Natural killer cell (primary cell): Measurements from ENCODE around the gene GDI2. TPM values are rescaled to one million over a fixed set of nuclear protein-coding genes. Genes with fewer than 3 reads are reported as not detected.

ENCODE experiments used
- ATAC-seq, 3 donors: fragments of 150-1000 bp in 2 of 3; fragments of 200-7000 bp in 1 of 3; cut with Tn5 transposase; 1 replicate in 1 of 3; 2 replicates in 2 of 3; pipeline ENCODE4 v1.10.0; 2021; ENCODE audit warnings: mild to moderate bottlenecking in 2 of 3, moderate library complexity in 2 of 3
- DNase-seq, 2 donors: peaks; one replicate each; pipeline versions ENCODE4 v3.0.0 to v3.0.0-alpha.2; 2013 to 2021; ENCODE audit warnings: mixed read lengths in 1 of 2
- H3K27ac ChIP-seq: one replicate; pipeline ENCODE4 v1.5.1; 2013; ENCODE audit warnings: mild to moderate bottlenecking, low read length
- H3K27me3 ChIP-seq: one replicate; pipeline ENCODE4 v1.6.1; 2013; ENCODE audit warnings: low read length; ENCODE audit not compliant: control insufficient read depth, insufficient read depth
- H3K36me3 ChIP-seq: one replicate; pipeline ENCODE4 v1.6.1; 2013; ENCODE audit warnings: low read length; ENCODE audit not compliant: control insufficient read depth, insufficient read depth
- H3K4me1 ChIP-seq: one replicate; pipeline ENCODE4 v1.6.1; 2013; ENCODE audit warnings: low read length; ENCODE audit not compliant: control insufficient read depth, insufficient read depth
- H3K4me3 ChIP-seq: one replicate; pipeline ENCODE4 v1.5.1; 2013; ENCODE audit warnings: low read length
- H3K9me3 ChIP-seq: one replicate; pipeline ENCODE4 v1.6.1; 2013; ENCODE audit warnings: low read length; ENCODE audit not compliant: control insufficient read depth, insufficient read depth
- H3K27ac Mint-ChIP-seq, 2 donors: one replicate each; pipeline ENCODE4 v1.8.0; 2022; ENCODE audit warnings: mild to moderate bottlenecking in 2 of 2, mixed read lengths in 2 of 2, moderate library complexity in 1 of 2
- H3K27me3 Mint-ChIP-seq, 2 donors: one replicate each; pipeline ENCODE4 v1.8.0; 2022; ENCODE audit warnings: low read depth in 2 of 2, mixed read lengths in 2 of 2
- H3K36me3 Mint-ChIP-seq: one replicate; pipeline ENCODE4 v1.8.0; 2022; ENCODE audit warnings: mixed read lengths
- H3K4me1 Mint-ChIP-seq, 2 donors: one replicate each; pipeline ENCODE4 v1.8.0; 2022; ENCODE audit warnings: mixed read lengths in 2 of 2
- H3K4me3 Mint-ChIP-seq: one replicate; pipeline ENCODE4 v1.8.0; 2022; ENCODE audit warnings: mild to moderate bottlenecking, moderate library complexity, mixed read lengths
- H3K9me3 Mint-ChIP-seq, 2 donors: one replicate each; pipeline ENCODE4 v1.8.0; 2022; ENCODE audit warnings: mixed read lengths in 2 of 2
- CTCF ChIP-seq: fragments of 200-600 bp; IDR thresholded peaks from one replicate; pipeline ENCODE4 v1.8.0; 2022; ENCODE audit warnings: antibody characterized with exemption
- WGBS: methylation state at CpG from one replicate; pipeline ENCODE4 v1.1.7; 2013; ENCODE audit warnings: missing lambda C conversion rate; ENCODE audit not compliant: insufficient coverage; 5-methylcytosine and 5-hydroxymethylcytosine counted together
- intact Hi-C: fragments of 100-400 bp; cut with micrococcal nuclease; formaldehyde crosslinking; loops from one replicate; pipeline ENCODE4 v1.14.2; 2022
- total RNA-seq, 4 donors: library from RNA; stranded (reverse); fragments of 120-200 nt in 1 of 4; gene quantifications; one replicate each; pipeline versions ENCODE4 v1.2.3 to v1.2.4, GENCODE V29; 2013 to 2022

GDI2 gene
- total RNA-seq, 3 donors from 2014 or later (not counting 1 experiment from before 2014, with no cell fraction given), result 97.9 to 104 (median 104) TPM

GRCh38 chr10:5764422-5765297, 48.6 kb downstream of the GDI2 start:
- no peak overlapping the region for H3K4me3 Mint-ChIP-seq
- H3K4me3 ChIP-seq, result no peak overlapping the region
- TF ChIP-seq CTCF, result no peak
- H3K27me3 Mint-ChIP-seq, result no peaks in the 10 kb centered on the region
- no peak for ATAC-seq
- DNase-seq, result no peak
- intact Hi-C loops, result no loop called here
- 91% methylated on average over 8 of the region's 10 CpGs for WGBS
- H3K9me3 ChIP-seq, result no peaks in the 10 kb centered on the region
- no peaks in the 10 kb centered on the region for H3K4me1 ChIP-seq
- no peaks in the 10 kb centered on the region for H3K9me3 Mint-ChIP-seq
- H3K4me1 Mint-ChIP-seq, result peaks cover 5% of the 10 kb centered on the region in 2 donors
- H3K36me3 ChIP-seq, result peaks cover 73% of the 10 kb centered on the region
- H3K27me3 ChIP-seq, result no peaks in the 10 kb centered on the region
- peaks cover 31% of the 10 kb centered on the region for H3K36me3 Mint-ChIP-seq
- no peak overlapping the region for H3K27ac ChIP-seq
- H3K27ac Mint-ChIP-seq, result peak overlapping the region; percentile 29 to 49

GRCh38 chr10:5762531-5762930, 50.7 kb downstream of the GDI2 start:
- no peak overlapping the region for H3K4me3 Mint-ChIP-seq
- intact Hi-C loops, result no loop called here
- no peak for TF ChIP-seq CTCF
- Histone ChIP-seq H3K9me3 (no peaks in the 10 kb centered on the region), H3K36me3 (peaks cover 84% of the 10 kb centered on the region), H3K4me3 (no peak overlapping the region), H3K4me1 (no peaks in the 10 kb centered on the region), H3K27me3 (no peaks in the 10 kb centered on the region), H3K27ac (no peak overlapping the region)
- H3K27me3 Mint-ChIP-seq, result no peaks in the 10 kb centered on the region
- peak overlapping the region in 1 of 2 donors; percentile 18 for H3K27ac Mint-ChIP-seq
- ATAC-seq (no peak), DNase-seq (no peak)
- peaks cover 35% of the 10 kb centered on the region for H3K36me3 Mint-ChIP-seq
- no peaks in the 10 kb centered on the region for H3K9me3 Mint-ChIP-seq
- H3K4me1 Mint-ChIP-seq, result no peaks in the 10 kb centered on the region
- 83% methylated on average over 1 of the region's 1 CpG for WGBS

GRCh38 chr10:5761220-5761619, 52.0 kb downstream of the GDI2 start:
- no peak overlapping the region for H3K4me3 Mint-ChIP-seq
- H3K4me1 ChIP-seq, result no peaks in the 10 kb centered on the region
- no peak for DNase-seq
- intact Hi-C loops, result no loop called here
- peak overlapping the region; percentile 20 to 80 for H3K27ac Mint-ChIP-seq
- H3K36me3 ChIP-seq, result peaks cover 83% of the 10 kb centered on the region
- no peaks in the 10 kb centered on the region for H3K4me1 Mint-ChIP-seq
- no peaks in the 10 kb centered on the region for H3K27me3 ChIP-seq
- no peak overlapping the region for H3K27ac ChIP-seq
- peaks cover 28% of the 10 kb centered on the region for H3K36me3 Mint-ChIP-seq
- TF ChIP-seq CTCF, result no peak
- H3K27me3 Mint-ChIP-seq, result no peaks in the 10 kb centered on the region
- no peaks in the 10 kb centered on the region for H3K9me3 ChIP-seq
- H3K4me3 ChIP-seq, result no peak overlapping the region
- 100% methylated on average over 2 of the region's 2 CpGs for WGBS
- H3K9me3 Mint-ChIP-seq, result no peaks in the 10 kb centered on the region
- no peak for ATAC-seq
